Left lung (tissue), 10 donors: ENCODE measurements around the gene PAM. TPM values are rescaled to one million over a fixed set of nuclear protein-coding genes. Genes with fewer than 3 reads are reported as not detected.
A peak's percentile ranks its signal among the peaks of the same experiment; 100 is the strongest.

Experiments
- ATAC-seq: fragments of 200-7000 bp; cut with Tn5 transposase; one replicate; pipeline ENCODE4 v1.9.1; 2020; ENCODE audit warnings: moderate library complexity
- DNase-seq, 4 donors: peaks; one replicate each; pipeline ENCODE4 v3.0.0-alpha.2; 2013 to 2020
- H3K27ac ChIP-seq, 2 donors: fragments of 200-600 bp; sonication (generic) in 1 of 2; one replicate each; pipeline versions ENCODE4 v1.5.0 to v1.8.0; 2020 to 2021
- H3K27me3 ChIP-seq, 2 donors: fragments of 200-600 bp; sonication (generic) in 1 of 2; one replicate each; pipeline versions ENCODE4 v1.5.0 to v1.8.0; 2020 to 2021
- H3K36me3 ChIP-seq, 2 donors: fragments of 200-600 bp; sonication (generic) in 1 of 2; one replicate each; pipeline versions ENCODE4 v1.5.0 to v1.8.0; 2020 to 2021
- H3K4me1 ChIP-seq, 2 donors: fragments of 200-600 bp; one replicate each; pipeline ENCODE4 v1.8.0; 2021
- H3K4me3 ChIP-seq, 2 donors: fragments of 200-600 bp; sonication (generic) in 1 of 2; one replicate each; pipeline versions ENCODE4 v1.5.0 to v1.8.0; 2020 to 2021; ENCODE audit warnings: mild to moderate bottlenecking in 1 of 2
- H3K9me3 ChIP-seq, 2 donors: fragments of 200-600 bp; sonication (generic) in 1 of 2; one replicate each; pipeline versions ENCODE4 v1.5.0 to v1.8.0; 2020 to 2021
- CTCF ChIP-seq, 2 donors: fragments of 200-600 bp; sonication (generic) in 1 of 2; IDR thresholded peaks; one replicate each; pipeline versions ENCODE4 v1.5.0 to v1.8.0; 2021; ENCODE audit warnings: antibody characterized with exemption in 2 of 2
- intact Hi-C, 2 donors: fragments of 100-400 bp; cut with DNase I; formaldehyde crosslinking; loops; one replicate each; pipeline versions ENCODE4 v1.11.2 to v1.14.2; 2022
- polyA plus RNA-seq, 6 donors: library from polyadenylated mRNA; unstranded; fragments of 120-200 nt; gene quantifications; one replicate each; pipeline ENCODE4 v1.2.1, GENCODE V29; 2013; ENCODE audit not compliant: insufficient read length in 6 of 6
- total RNA-seq, 2 donors: library from RNA; stranded (reverse); fragmentation: NEBNext Ultra II Directional; extraction: Animal tissue kit (Norgen Biotek cat#: 25700); gene quantifications; one replicate each; pipeline ENCODE4 v1.2.1, GENCODE V29; 2021
- donor health status: DM: no; HTN: yes; CAD: no.
- donor health status: DM: no; HTN: no; CAD: no.

PAM gene
- total and polyA plus RNA-seq, 8 donors: 93.3 to 427 (median 145) TPM

GRCh38 chr5:102865171-102865509 is 110.0 kb downstream of the PAM start:
- intact Hi-C loops: loop anchor here in 1 of 2 donors (10.0 kb wide), 1 partner anchor 80 kb away; no protein-coding TSS in a partner anchor
- H3K9me3 ChIP-seq: no peaks in the 10 kb centered on the region
- DNase-seq: peak in 1 of 4 donors; percentile 46
- peaks cover 0 to 10% of the 10 kb centered on the region in 2 donors for H3K36me3 ChIP-seq
- peak overlapping the region; percentile 77 to 83 for H3K27ac ChIP-seq
- TF ChIP-seq CTCF (IDR thresholded peaks at IDR 0.05): no peak
- peaks cover 0 to 5% of the 10 kb centered on the region in 2 donors for H3K27me3 ChIP-seq
- ATAC-seq: peak; percentile 23
- H3K4me3 ChIP-seq: peak overlapping the region; percentile 52 to 54
- H3K4me1 ChIP-seq: peaks cover 8 to 37% of the 10 kb centered on the region in 2 donors

GRCh38 chr5:102865510-102866236 is 110.6 kb downstream of the PAM start:
- H3K4me1 ChIP-seq: peaks cover 8 to 37% of the 10 kb centered on the region in 2 donors
- intact Hi-C loops: loop anchor here in 1 of 2 donors (10.0 kb wide), 1 partner anchor 81 kb away; no protein-coding TSS in a partner anchor
- peak; percentile 65 to 93 (median 74) for DNase-seq
- peak overlapping the region; percentile 77 to 83 for H3K27ac ChIP-seq
- peak; percentile 87 for ATAC-seq
- peak overlapping the region; percentile 52 to 54 for H3K4me3 ChIP-seq
- no peaks in the 10 kb centered on the region for H3K9me3 ChIP-seq
- H3K27me3 ChIP-seq: peaks cover 0 to 5% of the 10 kb centered on the region in 2 donors
- TF ChIP-seq CTCF (IDR thresholded peaks at IDR 0.05): no peak
- peaks cover 0 to 10% of the 10 kb centered on the region in 2 donors for H3K36me3 ChIP-seq

DNA sequence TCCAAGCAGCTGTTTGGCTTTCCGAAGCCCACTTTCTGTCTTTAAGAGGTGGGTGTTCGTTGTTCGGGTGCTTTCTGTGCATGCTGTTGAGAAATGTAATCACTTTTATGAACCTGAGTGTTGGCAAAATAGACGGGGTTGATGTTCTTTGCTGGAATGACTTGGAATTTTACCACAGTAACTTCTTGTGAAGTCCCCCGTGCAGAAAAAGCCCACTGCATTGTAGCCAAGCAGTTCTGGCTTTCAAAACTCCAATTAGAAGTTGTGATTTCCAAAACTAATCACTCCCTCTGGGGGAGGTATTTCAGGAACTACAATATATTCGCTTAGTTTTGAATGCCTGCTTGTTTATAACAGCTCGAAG is 111.1 kb downstream of the PAM start:
- Histone ChIP-seq H3K36me3 (peaks cover 0 to 10% of the 10 kb centered on the region in 2 donors), H3K27ac (peak overlapping the region; percentile 77 to 83), H3K9me3 (no peaks in the 10 kb centered on the region), H3K4me3 (peak overlapping the region; percentile 52 to 54), H3K4me1 (peaks cover 8 to 37% of the 10 kb centered on the region in 2 donors), H3K27me3 (peaks cover 0 to 5% of the 10 kb centered on the region in 2 donors)
- TF ChIP-seq CTCF (IDR thresholded peaks at IDR 0.05): no peak
- intact Hi-C loops: loop anchor here in 1 of 2 donors (10.0 kb wide), 1 partner anchor 81 kb away; no protein-coding TSS in a partner anchor
- ATAC-seq (no peak), DNase-seq (peak in 2 of 4 donors; percentile 54 to 66)

GRCh38 chr5:102867992-102868662 is 113.0 kb downstream of the PAM start:
- Histone ChIP-seq H3K4me1 (peaks cover 8 to 31% of the 10 kb centered on the region in 2 donors), H3K36me3 (peaks cover 0 to 10% of the 10 kb centered on the region in 2 donors), H3K27ac (no peak overlapping the region), H3K27me3 (peaks cover 0 to 5% of the 10 kb centered on the region in 2 donors), H3K4me3 (no peak overlapping the region), H3K9me3 (no peaks in the 10 kb centered on the region)
- intact Hi-C loops: loop anchor here in 1 of 2 donors (10.0 kb wide), 1 partner anchor 83 kb away; no protein-coding TSS in a partner anchor
- no peak for DNase-seq
- TF ChIP-seq CTCF (IDR thresholded peaks at IDR 0.05): no peak
- ATAC-seq: no peak

- intact Hi-C loops: loop anchor here in 1 of 2 donors (10.0 kb wide), 1 partner anchor 84 kb away; no protein-coding TSS in a partner anchor
- no peak overlapping the region for H3K27ac ChIP-seq
- H3K36me3 ChIP-seq: peaks cover 0 to 10% of the 10 kb centered on the region in 2 donors
- H3K4me3 ChIP-seq: no peak overlapping the region
- DNase-seq (no peak), ATAC-seq (no peak)
- H3K4me1 ChIP-seq: peaks cover 4 to 28% of the 10 kb centered on the region in 2 donors
- H3K9me3 ChIP-seq: no peaks in the 10 kb centered on the region
- no peak for TF ChIP-seq CTCF (IDR thresholded peaks at IDR 0.05)
- peaks cover 0 to 5% of the 10 kb centered on the region in 2 donors for H3K27me3 ChIP-seq
Observed at GRCh38 chr5:102869230-102869629, 114.1 kb downstream of the PAM start.
